Type B pancreatic cell (in vitro differentiated cells): ENCODE results near the gene SESN3. TPM values are rescaled to one million over a fixed set of nuclear protein-coding genes. Genes with fewer than 3 reads are reported as not detected.
"Not testable (repeated sequence)": the region's sequence is repeated elsewhere in the genome, so short reads cannot be mapped to it uniquely, and the experiment has no call there.

Experiments used
- DNase-seq: peaks from one replicate; pipeline ENCODE4 v3.0.0; 2021; ENCODE audit warnings: mixed read lengths; ENCODE audit not compliant: unreplicated experiment; ENCODE audit errors: extremely low spot score
- H3K27ac Mint-ChIP-seq: 2 replicates; pipeline ENCODE4 v1.8.0; 2021; ENCODE audit warnings: mild to moderate bottlenecking, mixed read lengths
- H3K27me3 Mint-ChIP-seq: 2 replicates; pipeline ENCODE4 v1.8.0; 2021; ENCODE audit warnings: mixed read lengths
- H3K36me3 Mint-ChIP-seq: 2 replicates; pipeline ENCODE4 v1.8.0; 2021; ENCODE audit warnings: mixed read lengths
- H3K4me1 Mint-ChIP-seq: one replicate; pipeline ENCODE4 v1.8.0; 2021; ENCODE audit warnings: mixed read lengths; ENCODE audit not compliant: unreplicated experiment
- H3K4me3 Mint-ChIP-seq: 2 replicates; pipeline ENCODE4 v1.8.0; 2021; ENCODE audit warnings: mild to moderate bottlenecking, mixed read lengths
- H3K9me3 Mint-ChIP-seq: 2 replicates; pipeline ENCODE4 v1.8.0; 2021; ENCODE audit warnings: mixed read lengths
- CTCF ChIP-seq: fragments of 200-600 bp; sonication (generic); conservative IDR thresholded peaks from 2 replicates; pipeline ENCODE4 v1.5.0; 2021; ENCODE audit warnings: antibody characterized with exemption, mild to moderate bottlenecking
- total RNA-seq: library from RNA; stranded (reverse); gene quantifications from 2 replicates; pipeline ENCODE4 v1.2.1, GENCODE V29; 2021; ENCODE audit warnings: low replicate concordance

Gene SESN3
- total RNA-seq, 1 donor from 2014 or later = 107 TPM

- Mint-ChIP-seq H3K36me3 (peaks cover 37% of the 10 kb centered on the region), H3K27me3 (no peaks in the 10 kb centered on the region), H3K4me3 (no peak overlapping the region), H3K27ac (no peak overlapping the region), H3K9me3 (no peaks in the 10 kb centered on the region), H3K4me1 (peaks cover 17% of the 10 kb centered on the region)
- TF ChIP-seq CTCF = no peak
- DNase-seq = no peak
Measured at GRCh38 chr11:95222817-95223216, 8.2 kb downstream of the SESN3 start.

GRCh38 chr11:95219599-95219998, 11.4 kb downstream of the SESN3 start:
- H3K4me1 Mint-ChIP-seq = peaks cover 17% of the 10 kb centered on the region
- no peak overlapping the region for H3K4me3 Mint-ChIP-seq
- TF ChIP-seq CTCF = no peak
- no peaks in the 10 kb centered on the region for H3K9me3 Mint-ChIP-seq
- DNase-seq = no peak
- no peak overlapping the region for H3K27ac Mint-ChIP-seq
- no peaks in the 10 kb centered on the region for H3K27me3 Mint-ChIP-seq
- H3K36me3 Mint-ChIP-seq = peaks cover 29% of the 10 kb centered on the region

- Mint-ChIP-seq H3K4me3 (no peak overlapping the region), H3K27ac (no peak overlapping the region), H3K9me3 (no peaks in the 10 kb centered on the region), H3K36me3 (peaks cover 18% of the 10 kb centered on the region), H3K27me3 (no peaks in the 10 kb centered on the region), H3K4me1 (peaks cover 9% of the 10 kb centered on the region)
- DNase-seq = no peak
- TF ChIP-seq CTCF = no peak
Measured at GRCh38 chr11:95218149-95218548, 12.9 kb downstream of the SESN3 start.

GRCh38 chr11:95212609-95213008, 18.4 kb downstream of the SESN3 start:
- no peak for TF ChIP-seq CTCF
- Mint-ChIP-seq H3K4me3 (no peak overlapping the region), H3K9me3 (peaks cover 5% of the 10 kb centered on the region), H3K27me3 (no peaks in the 10 kb centered on the region), H3K36me3 (peaks cover 22% of the 10 kb centered on the region), H3K27ac (no peak overlapping the region), H3K4me1 (peaks cover 4% of the 10 kb centered on the region)
- DNase-seq = no peak

- not testable (repeated sequence) for H3K27me3 Mint-ChIP-seq, H3K27ac Mint-ChIP-seq, H3K4me1 Mint-ChIP-seq, DNase-seq, H3K9me3 Mint-ChIP-seq, H3K4me3 Mint-ChIP-seq
- H3K36me3 Mint-ChIP-seq = peaks cover 18% of the 10 kb centered on the region
Measured at GRCh38 chr11:95209535-95209934, 21.5 kb downstream of the SESN3 start.

- peaks cover 12% of the 10 kb centered on the region for H3K4me1 Mint-ChIP-seq
- no peaks in the 10 kb centered on the region for H3K9me3 Mint-ChIP-seq
- H3K4me3 Mint-ChIP-seq = no peak overlapping the region
- H3K27me3 Mint-ChIP-seq = no peaks in the 10 kb centered on the region
- H3K27ac Mint-ChIP-seq = no peak overlapping the region
- DNase-seq = no peak
- no peak for TF ChIP-seq CTCF
- H3K36me3 Mint-ChIP-seq = peaks cover 15% of the 10 kb centered on the region
Measured at GRCh38 chr11:95200781-95201457, 30.1 kb downstream of the SESN3 start.
